NB4 (cell line): ENCODE results near the gene CEMIP.

Source experiments
- DNase-seq: peaks from one replicate; pipeline ENCODE4 v3.0.0; 2010; ENCODE audit warnings: low read depth
- H3K4me3 ChIP-seq: one replicate; pipeline ENCODE4 v1.5.1; 2011; ENCODE audit warnings: mild to moderate bottlenecking, low read depth, low read length, moderate library complexity
- CTCF ChIP-seq: IDR thresholded peaks from one replicate; pipeline ENCODE4 v1.5.1; 2012; ENCODE audit warnings: low read depth, low read length
- MAX ChIP-seq: IDR thresholded peaks from 2 replicates; pipeline ENCODE4 v1.6.1; 2011; ENCODE audit warnings: low read depth, low read length
- MYC ChIP-seq: IDR thresholded peaks from 2 replicates; pipeline ENCODE4 v1.6.1; 2011; ENCODE audit warnings: low read depth, low read length
- POLR2A ChIP-seq: IDR thresholded peaks from 2 replicates; pipeline ENCODE4 v1.6.1; 2011; ENCODE audit warnings: mild to moderate bottlenecking; ENCODE audit not compliant: insufficient read length; ENCODE audit errors: extremely low read depth

The CEMIP gene

GRCh38 chr15:80844011-80844732 lies 65.0 kb downstream of the CEMIP start:
- H3K4me3 ChIP-seq: no peak overlapping the region
- DNase-seq: no peak
- TF ChIP-seq MAX (no peak), MYC (no peak)

GRCh38 chr15:80846031-80846815 lies 67.1 kb downstream of the CEMIP start:
- no peak for DNase-seq
- no peak overlapping the region for H3K4me3 ChIP-seq
- TF ChIP-seq MYC (no peak), MAX (no peak), CTCF (no peak), POLR2A (no peak)

DNA sequence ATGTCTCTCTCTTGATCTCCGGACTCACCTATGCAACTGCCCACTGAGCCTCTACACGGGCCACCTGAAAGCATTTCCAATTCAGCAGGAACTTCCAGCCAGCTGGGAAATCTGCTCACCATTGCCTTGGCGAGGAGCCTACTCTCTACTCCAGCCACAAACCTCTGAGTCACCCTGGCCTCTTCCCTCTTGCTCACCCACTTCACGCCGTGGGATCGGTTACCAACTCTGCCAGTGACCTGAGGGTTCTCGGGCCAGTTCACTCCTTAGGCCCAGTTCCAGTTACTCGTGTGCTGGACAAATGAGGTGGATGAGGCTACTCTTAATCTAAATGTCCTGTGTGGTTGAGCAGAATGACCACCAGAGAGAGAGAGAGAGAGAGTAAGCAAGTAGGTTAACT lies 70.1 kb downstream of the CEMIP start:
- H3K4me3 ChIP-seq: no peak overlapping the region
- no peak for DNase-seq
- TF ChIP-seq MYC (no peak), MAX (no peak)

- DNase-seq: no peak
- TF ChIP-seq POLR2A: no peak
- TF ChIP-seq MYC: no peak
- no peak for TF ChIP-seq CTCF
- TF ChIP-seq MAX: no peak
- no peak overlapping the region for H3K4me3 ChIP-seq
These were observed 71.8 kb downstream of the CEMIP start for GRCh38 chr15:80850941-80851451.

- H3K4me3 ChIP-seq: no peak overlapping the region
- no peak for TF ChIP-seq MAX
- no peak for TF ChIP-seq POLR2A
- no peak for TF ChIP-seq MYC
- no peak for TF ChIP-seq CTCF
- no peak for DNase-seq
These were observed 73.5 kb downstream of the CEMIP start for GRCh38 chr15:80852676-80853075.

- no peak overlapping the region for H3K4me3 ChIP-seq
- TF ChIP-seq MAX: no peak
- TF ChIP-seq MYC: no peak
- no peak for TF ChIP-seq CTCF
- no peak for TF ChIP-seq POLR2A
- DNase-seq: no peak
These were observed 74.9 kb downstream of the CEMIP start for GRCh38 chr15:80854104-80854503.
